HepG2 (cell line): ENCODE results near the gene B4GALT4. TPM values are rescaled to one million over a fixed set of nuclear protein-coding genes. Genes with fewer than 3 reads are reported as not detected.
A peak's percentile ranks its signal among the peaks of the same experiment; 100 is the strongest.

ENCODE experiments used
- ASH2L ChIP-seq: fragments of 300-600, 200-600 bp; sonication (generic); IDR thresholded peaks from 2 replicates; pipeline ENCODE4 v1.7.0; 2017; ENCODE audit warnings: low read depth, mild to moderate bottlenecking, moderate library complexity, mixed read lengths, low read length; ENCODE audit not compliant: insufficient read length
- BRD4 ChIP-seq: sonication (generic); formaldehyde crosslinking; IDR thresholded peaks from 2 replicates; pipeline ENCODE4 v1.4.0; 2020; ENCODE audit warnings: missing genetic modification reagents
- CBFB ChIP-seq: sonication (generic); formaldehyde crosslinking; IDR thresholded peaks from 2 replicates; pipeline ENCODE4 v1.4.0; 2020; ENCODE audit warnings: missing genetic modification reagents
- ELF4 ChIP-seq: sonication (generic); formaldehyde crosslinking; IDR thresholded peaks from 2 replicates; pipeline ENCODE4 v1.5.0; 2020; ENCODE audit warnings: missing genetic modification reagents, mild to moderate bottlenecking, moderate library complexity, borderline replicate concordance
- HBP1 ChIP-seq: IDR thresholded peaks from 2 replicates; pipeline ENCODE4 v1.6.1; 2016; ENCODE audit warnings: low read depth, control low read depth
- IRF1 ChIP-seq: sonication (generic); formaldehyde crosslinking; IDR thresholded peaks from 2 replicates; pipeline ENCODE4 v1.4.0; 2020; ENCODE audit warnings: low read depth, mild to moderate bottlenecking, missing genetic modification reagents
- JUNB ChIP-seq: sonication (generic); formaldehyde crosslinking; IDR thresholded peaks from 2 replicates; pipeline ENCODE4 v1.8.0; 2022; ENCODE audit warnings: missing genetic modification reagents, mild to moderate bottlenecking, borderline replicate concordance
- MIER2 ChIP-seq: IDR thresholded peaks from 2 replicates; pipeline ENCODE4 v1.6.1; 2016; ENCODE audit warnings: missing biosample characterization, missing genetic modification reagents
- SPEN ChIP-seq: sonication (generic); formaldehyde crosslinking; IDR thresholded peaks from 2 replicates; pipeline ENCODE4 v1.5.1; 2020; ENCODE audit warnings: low read depth, mild to moderate bottlenecking, missing genetic modification reagents
- ZBTB2 ChIP-seq: sonication (generic); formaldehyde crosslinking; IDR thresholded peaks from 2 replicates; pipeline ENCODE4 v1.8.0; 2022; ENCODE audit warnings: low read depth, missing genetic modification reagents
- ZFAT ChIP-seq: sonication (generic); formaldehyde crosslinking; conservative IDR thresholded peaks from 2 replicates; pipeline ENCODE4 v1.8.1; 2023; ENCODE audit warnings: missing genetic modification reagents, inconsistent platforms
- ZMAT3 ChIP-seq: sonication (generic); formaldehyde crosslinking; conservative IDR thresholded peaks from 2 replicates; pipeline ENCODE4 v1.7.0; 2021; ENCODE audit warnings: missing genetic modification reagents
- ZNF747 ChIP-seq: sonication (generic); formaldehyde crosslinking; IDR thresholded peaks from 2 replicates; pipeline ENCODE4 v1.8.1; 2023; ENCODE audit warnings: missing genetic modification reagents, mild to moderate bottlenecking, borderline replicate concordance
- ZNF761 ChIP-seq: sonication (generic); formaldehyde crosslinking; conservative IDR thresholded peaks from 2 replicates; pipeline ENCODE4 v1.4.0; 2020; ENCODE audit warnings: mild to moderate bottlenecking, missing genetic modification reagents
- ZNF883 ChIP-seq: sonication (generic); formaldehyde crosslinking; IDR thresholded peaks from 2 replicates; pipeline ENCODE4 v1.5.1; 2020; ENCODE audit warnings: mild to moderate bottlenecking, missing genetic modification reagents; ENCODE audit errors: not compliant biosample characterization
- polyA plus RNA-seq, 8 experiments: library from polyadenylated mRNA; depleted of rRNA in 3 of 8; stranded (reverse) in 7 of 8; unstranded in 1 of 8; fragments of >200 nt; fragmentation: Illumina TruSeq in 4 of 8; extraction: Trizol in 4 of 8; gene quantifications; 2 replicates each; pipeline versions ENCODE4 v1.2.1 to v1.2.3, GENCODE V29; 2011 to 2016; ENCODE audit warnings: low read depth in 4 of 8, missing spikeins in 1 of 8, mixed read lengths in 1 of 8; ENCODE audit not compliant: insufficient read depth in 1 of 8
- total RNA-seq, 5 experiments: library from RNA; depleted of rRNA; stranded (reverse); fragments of >200 nt; fragmentation: Illumina TruSeq; extraction: Trizol; gene quantifications; 2 replicates each; pipeline ENCODE4 v1.2.3, GENCODE V29; 2016; ENCODE audit warnings: low read depth in 1 of 5
- TF ChIP-seq, protein P1 (sequence below): sonication (generic); formaldehyde crosslinking; IDR thresholded peaks from 2 replicates; pipeline ENCODE4 v1.4.0; 2020; ENCODE audit warnings: low read depth, mild to moderate bottlenecking, missing genetic modification reagents
- TF ChIP-seq, protein P2 (sequence below): IDR thresholded peaks from 2 replicates; pipeline ENCODE4 v1.6.1; 2016; ENCODE audit warnings: mild to moderate bottlenecking
- TF ChIP-seq, protein P3 (sequence below): sonication (generic); formaldehyde crosslinking; IDR thresholded peaks from 2 replicates; pipeline ENCODE4 v1.8.1; 2023; ENCODE audit warnings: missing genetic modification reagents, inconsistent platforms, borderline replicate concordance

B4GALT4 gene
- total and polyA plus RNA-seq, 2 of the 13 experiments (the other 11 are each of a cell fraction or from before 2014, with no cell fraction given), result 16.9 to 29.0 TPM

- TF ChIP-seq, protein P1, sequence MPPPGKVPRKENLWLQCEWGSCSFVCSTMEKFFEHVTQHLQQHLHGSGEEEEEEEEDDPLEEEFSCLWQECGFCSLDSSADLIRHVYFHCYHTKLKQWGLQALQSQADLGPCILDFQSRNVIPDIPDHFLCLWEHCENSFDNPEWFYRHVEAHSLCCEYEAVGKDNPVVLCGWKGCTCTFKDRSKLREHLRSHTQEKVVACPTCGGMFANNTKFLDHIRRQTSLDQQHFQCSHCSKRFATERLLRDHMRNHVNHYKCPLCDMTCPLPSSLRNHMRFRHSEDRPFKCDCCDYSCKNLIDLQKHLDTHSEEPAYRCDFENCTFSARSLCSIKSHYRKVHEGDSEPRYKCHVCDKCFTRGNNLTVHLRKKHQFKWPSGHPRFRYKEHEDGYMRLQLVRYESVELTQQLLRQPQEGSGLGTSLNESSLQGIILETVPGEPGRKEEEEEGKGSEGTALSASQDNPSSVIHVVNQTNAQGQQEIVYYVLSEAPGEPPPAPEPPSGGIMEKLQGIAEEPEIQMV (CRISPR knock-in tag), result peak; percentile 82
- TF ChIP-seq JUNB (CRISPR knock-in tag) (no peak), CBFB (CRISPR knock-in tag) (0 out of 2 replicates have a peak, but pooled peaks have one; percentile 16), SPEN (CRISPR knock-in tag) (peak; percentile 59), ZNF883 (CRISPR knock-in tag) (peak; percentile 86), HBP1 (peak; percentile 24; the same call in 1 of the 2 replicates), ZFAT (CRISPR knock-in tag) (no peak), ZNF747 (CRISPR knock-in tag) (peak; percentile 58; the same call in 1 of the 2 replicates), ZNF761 (peak; percentile 53; the same call in 1 of the 2 replicates), MIER2 (no peak; the same call in 1 of the 2 replicates), IRF1 (CRISPR knock-in tag) (0 out of 2 replicates have a peak, but pooled peaks have one; percentile 42), BRD4 (CRISPR knock-in tag) (0 out of 2 replicates have a peak, but pooled peaks have one; percentile 10), ASH2L (peak; percentile 66), ZMAT3 (peak; percentile 56), ZBTB2 (peak; percentile 79; the same call in 1 of the 2 replicates), ELF4 (peak; percentile 55; the same call in 1 of the 2 replicates)
- TF ChIP-seq, protein P2, sequence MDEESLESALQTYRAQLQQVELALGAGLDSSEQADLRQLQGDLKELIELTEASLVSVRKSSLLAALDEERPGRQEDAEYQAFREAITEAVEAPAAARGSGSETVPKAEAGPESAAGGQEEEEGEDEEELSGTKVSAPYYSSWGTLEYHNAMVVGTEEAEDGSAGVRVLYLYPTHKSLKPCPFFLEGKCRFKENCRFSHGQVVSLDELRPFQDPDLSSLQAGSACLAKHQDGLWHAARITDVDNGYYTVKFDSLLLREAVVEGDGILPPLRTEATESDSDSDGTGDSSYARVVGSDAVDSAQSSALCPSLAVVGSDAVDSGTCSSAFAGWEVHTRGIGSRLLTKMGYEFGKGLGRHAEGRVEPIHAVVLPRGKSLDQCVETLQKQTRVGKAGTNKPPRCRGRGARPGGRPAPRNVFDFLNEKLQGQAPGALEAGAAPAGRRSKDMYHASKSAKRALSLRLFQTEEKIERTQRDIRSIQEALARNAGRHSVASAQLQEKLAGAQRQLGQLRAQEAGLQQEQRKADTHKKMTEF (CRISPR knock-in tag), result peak; percentile 61; the same call in 1 of the 2 replicates
- TF ChIP-seq, protein P3, sequence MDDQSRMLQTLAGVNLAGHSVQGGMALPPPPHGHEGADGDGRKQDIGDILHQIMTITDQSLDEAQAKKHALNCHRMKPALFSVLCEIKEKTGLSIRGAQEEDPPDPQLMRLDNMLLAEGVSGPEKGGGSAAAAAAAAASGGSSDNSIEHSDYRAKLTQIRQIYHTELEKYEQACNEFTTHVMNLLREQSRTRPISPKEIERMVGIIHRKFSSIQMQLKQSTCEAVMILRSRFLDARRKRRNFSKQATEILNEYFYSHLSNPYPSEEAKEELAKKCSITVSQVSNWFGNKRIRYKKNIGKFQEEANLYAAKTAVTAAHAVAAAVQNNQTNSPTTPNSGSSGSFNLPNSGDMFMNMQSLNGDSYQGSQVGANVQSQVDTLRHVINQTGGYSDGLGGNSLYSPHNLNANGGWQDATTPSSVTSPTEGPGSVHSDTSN (CRISPR knock-in tag), result 0 out of 2 replicates have a peak, but pooled peaks have one; percentile 21
Observed at GRCh38 chr3:119240591-119241434, at the start of gene B4GALT4 (continued).
